GM23338 (cell line): ENCODE measurements around the gene ZNF331. TPM values are rescaled to one million over a fixed set of nuclear protein-coding genes. Genes with fewer than 3 reads are reported as not detected.

ENCODE experiments used
- ATAC-seq: fragments of 200-7000 bp; cut with Tn5 transposase; 3 replicates; pipeline ENCODE4 v1.9.1; 2020
- DNase-seq: peaks from one replicate; pipeline ENCODE4 v3.0.0-alpha.2; 2015; ENCODE audit warnings: low spot score
- H2AFZ ChIP-seq: fragments of 200-600 bp; sonication (generic); 2 replicates; pipeline ENCODE4 v1.8.0; 2016; ENCODE audit warnings: antibody characterized with exemption, mild to moderate bottlenecking, moderate library complexity
- H3F3A ChIP-seq: fragments of 200-600 bp; sonication (generic); replicated peaks from 2 replicates; pipeline ENCODE4 v1.8.0; 2017; ENCODE audit warnings: antibody characterized with exemption, mixed run types, low read depth
- H3K27ac ChIP-seq: fragments of 200-600 bp; sonication (generic); 2 replicates; pipeline ENCODE4 v1.6.1; 2016; ENCODE audit warnings: low read depth
- H3K27me3 ChIP-seq: fragments of 200-600 bp; sonication (generic); 2 replicates; pipeline ENCODE4 v1.8.0; 2016; ENCODE audit warnings: mild to moderate bottlenecking, mixed run types, moderate library complexity; ENCODE audit not compliant: insufficient read depth
- H3K36me3 ChIP-seq: fragments of 200-600 bp; sonication (generic); 2 replicates; pipeline ENCODE4 v1.8.0; 2016; ENCODE audit warnings: mild to moderate bottlenecking; ENCODE audit not compliant: insufficient read depth
- H3K4me1 ChIP-seq: fragments of 200-600 bp; sonication (generic); 2 replicates; pipeline ENCODE4 v1.8.0; 2016; ENCODE audit warnings: mild to moderate bottlenecking, moderate library complexity; ENCODE audit not compliant: insufficient read depth
- H3K4me2 ChIP-seq: fragments of 200-600 bp; sonication (generic); 2 replicates; pipeline ENCODE4 v1.7.1; 2017; ENCODE audit warnings: mixed run types
- H3K4me3 ChIP-seq: fragments of 200-600 bp; sonication (generic); 2 replicates; pipeline ENCODE4 v1.6.1; 2016; ENCODE audit warnings: mixed run types
- H3K79me2 ChIP-seq: fragments of 200-600 bp; sonication (generic); replicated peaks from 2 replicates; pipeline ENCODE4 v1.8.0; 2017; ENCODE audit warnings: mild to moderate bottlenecking; ENCODE audit not compliant: insufficient read depth
- H3K9me2 ChIP-seq: fragments of 200-600 bp; sonication (generic); 2 replicates; pipeline ENCODE4 v1.8.0; 2017; ENCODE audit not compliant: insufficient read depth
- H4K20me1 ChIP-seq: fragments of 200-600 bp; sonication (generic); replicated peaks from 2 replicates; pipeline ENCODE4 v1.8.0; 2017; ENCODE audit warnings: mild to moderate bottlenecking; ENCODE audit not compliant: insufficient read depth
- H3K27ac Mint-ChIP-seq: 2 replicates; pipeline ENCODE4 v1.8.0; 2020; ENCODE audit warnings: inconsistent platforms, mild to moderate bottlenecking, moderate library complexity, mixed read lengths
- H3K27me3 Mint-ChIP-seq: 3 replicates; pipeline ENCODE4 v1.8.0; 2022; ENCODE audit warnings: low read depth, mild to moderate bottlenecking, moderate library complexity, mixed read lengths, inconsistent platforms; ENCODE audit not compliant: insufficient read depth, poor library complexity
- H3K36me3 Mint-ChIP-seq: 3 replicates; pipeline ENCODE4 v1.8.0; 2021; ENCODE audit warnings: low read depth, mild to moderate bottlenecking, inconsistent platforms, moderate library complexity, mixed read lengths
- H3K4me1 Mint-ChIP-seq: 3 replicates; pipeline ENCODE4 v1.8.0; 2020; ENCODE audit warnings: mild to moderate bottlenecking, inconsistent platforms, mixed read lengths
- H3K4me3 Mint-ChIP-seq: 3 replicates; pipeline ENCODE4 v1.8.0; 2021; ENCODE audit warnings: moderate library complexity, mild to moderate bottlenecking, inconsistent platforms, mixed read lengths
- H3K9me3 Mint-ChIP-seq: 3 replicates; pipeline ENCODE4 v1.8.0; 2020; ENCODE audit warnings: moderate library complexity, mild to moderate bottlenecking, inconsistent platforms, mixed read lengths
- CREB1 ChIP-seq: fragments of 250-450 bp; sonication (Bioruptor Pico); IDR thresholded peaks from 2 replicates; pipeline ENCODE4 v1.5.0; 2020; ENCODE audit warnings: low read depth, mild to moderate bottlenecking, moderate library complexity
- EZH2 ChIP-seq: fragments of 200-600 bp; sonication (generic); IDR thresholded peaks from one replicate; pipeline ENCODE4 v1.8.0; 2017; ENCODE audit warnings: antibody characterized with exemption, mild to moderate bottlenecking, low read depth; ENCODE audit not compliant: unreplicated experiment
- EZH2phosphoT487 ChIP-seq: fragments of 200-600 bp; sonication (generic); IDR thresholded peaks from one replicate; pipeline ENCODE4 v1.8.1; 2018; ENCODE audit warnings: antibody characterized with exemption; ENCODE audit not compliant: unreplicated experiment
- JUNB ChIP-seq: IDR thresholded peaks from one replicate; pipeline ENCODE4 v1.6.1; 2016; ENCODE audit warnings: antibody characterized with exemption; ENCODE audit not compliant: unreplicated experiment
- NANOG ChIP-seq: IDR thresholded peaks from 2 replicates; pipeline ENCODE4 v1.6.1; 2016; ENCODE audit warnings: antibody characterized with exemption, borderline replicate concordance
- POLR2AphosphoS5 ChIP-seq: IDR thresholded peaks from 2 replicates; pipeline ENCODE4 v1.6.1; 2016; ENCODE audit warnings: antibody characterized with exemption, low read depth
- STAT1 ChIP-seq: IDR thresholded peaks from one replicate; pipeline ENCODE4 v1.6.1; 2016; ENCODE audit warnings: antibody characterized with exemption; ENCODE audit not compliant: unreplicated experiment
- ZNF114 ChIP-seq: fragments of 250-450 bp; sonication (Bioruptor Pico); IDR thresholded peaks from 2 replicates; pipeline ENCODE4 v1.5.0; 2020; ENCODE audit warnings: mild to moderate bottlenecking, moderate library complexity
- ZNF331 ChIP-seq: fragments of 250-450 bp; sonication (Bioruptor Pico); IDR thresholded peaks from 2 replicates; pipeline ENCODE4 v1.5.0; 2020; ENCODE audit warnings: low read depth, mild to moderate bottlenecking, moderate library complexity
- polyA plus RNA-seq: library from polyadenylated mRNA; unstranded; fragments of >200 nt; fragmentation: Nextera tagmentation; extraction: Ambion mirVana; gene quantifications from 2 replicates; pipeline ENCODE4 v1.2.1, GENCODE V29; 2016
- total RNA-seq: library from RNA; depleted of rRNA; stranded (reverse); fragments of >200 nt; shearing (Covaris generic); gene quantifications from 2 replicates; pipeline ENCODE4 v1.2.3, GENCODE V29; 2014
- TF ChIP-seq, protein P1 (sequence below): IDR thresholded peaks from one replicate; pipeline ENCODE4 v1.6.1; 2018; ENCODE audit warnings: antibody characterized with exemption; ENCODE audit not compliant: unreplicated experiment
- TF ChIP-seq, protein P2 (sequence below), 2 experiments: fragments of 200-600 bp in 1 of 2; sonication (generic) in 1 of 2; conservative IDR thresholded peaks; 2 replicates each; pipeline versions ENCODE4 v1.5.1 to v1.6.1; 2016 to 2017; ENCODE audit warnings: antibody characterized with exemption in 2 of 2, low read depth in 2 of 2, mild to moderate bottlenecking in 2 of 2, moderate library complexity in 1 of 2
- TF ChIP-seq, protein P3 (sequence below): IDR thresholded peaks from 2 replicates; pipeline ENCODE4 v1.6.1; 2016; ENCODE audit warnings: antibody characterized with exemption
- TF ChIP-seq, protein P4 (sequence below): fragments of 250-450 bp; sonication (Bioruptor Pico); IDR thresholded peaks from 2 replicates; pipeline ENCODE4 v1.5.0; 2020; ENCODE audit warnings: mild to moderate bottlenecking, moderate library complexity

ZNF331 gene
- total and polyA plus RNA-seq, 2 experiments from 2014 or later: 36.2 to 46.5 TPM

DNA sequence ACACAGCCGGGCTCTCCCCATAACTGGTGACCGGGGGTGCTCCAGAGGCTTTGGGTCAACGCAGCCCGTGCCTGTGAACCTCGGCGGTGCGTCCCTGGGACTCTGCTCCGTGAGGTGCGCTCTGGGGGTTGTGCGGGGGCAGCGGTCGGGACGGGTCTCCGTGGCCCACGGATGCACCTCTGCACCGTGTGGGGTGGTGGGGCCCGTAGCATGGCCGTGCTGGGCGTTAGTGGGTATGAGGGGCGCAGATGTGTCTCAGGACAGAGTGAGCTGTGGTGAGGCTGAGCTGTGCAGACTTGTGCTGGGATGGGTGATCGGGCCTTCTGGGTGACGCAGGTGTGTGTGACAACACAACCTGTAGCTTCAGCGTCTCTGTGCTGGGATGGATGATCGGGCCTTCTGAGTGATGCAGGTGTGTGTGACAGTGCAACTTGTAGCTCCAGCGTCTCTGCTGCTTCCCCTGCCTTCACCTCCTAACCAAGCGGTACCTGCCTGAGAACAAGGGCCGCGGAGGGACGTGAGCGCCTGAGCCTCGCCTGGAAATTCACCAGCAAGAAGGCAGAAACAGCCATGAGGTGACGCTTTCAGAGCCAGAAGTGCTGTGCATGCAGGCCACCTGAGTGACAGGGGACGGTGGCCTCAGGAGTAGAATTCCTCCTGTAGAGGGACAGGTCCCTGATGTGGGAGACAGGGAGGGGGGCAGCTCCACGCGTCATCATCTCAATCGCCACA is 599 bp downstream of the ZNF331 start:
- no peak overlapping the region for H2AFZ ChIP-seq
- DNase-seq: peak; percentile 11
- no peaks in the 10 kb centered on the region for H3K27me3 ChIP-seq
- Mint-ChIP-seq H3K27ac (peak overlapping the region; percentile 95; the same call in 1 of the 2 replicates), H3K4me3 (peak overlapping the region; percentile 89), H3K4me1 (no peaks in the 10 kb centered on the region; the same call in 2 of the 3 replicates), H3K9me3 (no peaks in the 10 kb centered on the region; the same call in 2 of the 3 replicates), H3K27me3 (peaks cover 15% of the 10 kb centered on the region), H3K36me3 (peaks cover 42% of the 10 kb centered on the region)
- peaks cover 8% of the 10 kb centered on the region; the same call in 1 of the 2 replicates for H4K20me1 ChIP-seq
- peak; percentile 20 for ATAC-seq
- H3F3A ChIP-seq: peaks cover 21% of the 10 kb centered on the region
- no peaks in the 10 kb centered on the region for H3K9me2 ChIP-seq
- TF ChIP-seq CREB1 (CRISPR knock-in tag) (no peak), NANOG (no peak), ZNF114 (CRISPR knock-in tag) (no peak), POLR2AphosphoS5 (no peak), JUNB (no peak), STAT1 (no peak), EZH2 (no peak), EZH2phosphoT487 (no peak), ZNF331 (CRISPR knock-in tag) (no peak)
- TF ChIP-seq, protein P1, sequence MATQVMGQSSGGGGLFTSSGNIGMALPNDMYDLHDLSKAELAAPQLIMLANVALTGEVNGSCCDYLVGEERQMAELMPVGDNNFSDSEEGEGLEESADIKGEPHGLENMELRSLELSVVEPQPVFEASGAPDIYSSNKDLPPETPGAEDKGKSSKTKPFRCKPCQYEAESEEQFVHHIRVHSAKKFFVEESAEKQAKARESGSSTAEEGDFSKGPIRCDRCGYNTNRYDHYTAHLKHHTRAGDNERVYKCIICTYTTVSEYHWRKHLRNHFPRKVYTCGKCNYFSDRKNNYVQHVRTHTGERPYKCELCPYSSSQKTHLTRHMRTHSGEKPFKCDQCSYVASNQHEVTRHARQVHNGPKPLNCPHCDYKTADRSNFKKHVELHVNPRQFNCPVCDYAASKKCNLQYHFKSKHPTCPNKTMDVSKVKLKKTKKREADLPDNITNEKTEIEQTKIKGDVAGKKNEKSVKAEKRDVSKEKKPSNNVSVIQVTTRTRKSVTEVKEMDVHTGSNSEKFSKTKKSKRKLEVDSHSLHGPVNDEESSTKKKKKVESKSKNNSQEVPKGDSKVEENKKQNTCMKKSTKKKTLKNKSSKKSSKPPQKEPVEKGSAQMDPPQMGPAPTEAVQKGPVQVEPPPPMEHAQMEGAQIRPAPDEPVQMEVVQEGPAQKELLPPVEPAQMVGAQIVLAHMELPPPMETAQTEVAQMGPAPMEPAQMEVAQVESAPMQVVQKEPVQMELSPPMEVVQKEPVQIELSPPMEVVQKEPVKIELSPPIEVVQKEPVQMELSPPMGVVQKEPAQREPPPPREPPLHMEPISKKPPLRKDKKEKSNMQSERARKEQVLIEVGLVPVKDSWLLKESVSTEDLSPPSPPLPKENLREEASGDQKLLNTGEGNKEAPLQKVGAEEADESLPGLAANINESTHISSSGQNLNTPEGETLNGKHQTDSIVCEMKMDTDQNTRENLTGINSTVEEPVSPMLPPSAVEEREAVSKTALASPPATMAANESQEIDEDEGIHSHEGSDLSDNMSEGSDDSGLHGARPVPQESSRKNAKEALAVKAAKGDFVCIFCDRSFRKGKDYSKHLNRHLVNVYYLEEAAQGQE: no peak
- TF ChIP-seq, protein P2, sequence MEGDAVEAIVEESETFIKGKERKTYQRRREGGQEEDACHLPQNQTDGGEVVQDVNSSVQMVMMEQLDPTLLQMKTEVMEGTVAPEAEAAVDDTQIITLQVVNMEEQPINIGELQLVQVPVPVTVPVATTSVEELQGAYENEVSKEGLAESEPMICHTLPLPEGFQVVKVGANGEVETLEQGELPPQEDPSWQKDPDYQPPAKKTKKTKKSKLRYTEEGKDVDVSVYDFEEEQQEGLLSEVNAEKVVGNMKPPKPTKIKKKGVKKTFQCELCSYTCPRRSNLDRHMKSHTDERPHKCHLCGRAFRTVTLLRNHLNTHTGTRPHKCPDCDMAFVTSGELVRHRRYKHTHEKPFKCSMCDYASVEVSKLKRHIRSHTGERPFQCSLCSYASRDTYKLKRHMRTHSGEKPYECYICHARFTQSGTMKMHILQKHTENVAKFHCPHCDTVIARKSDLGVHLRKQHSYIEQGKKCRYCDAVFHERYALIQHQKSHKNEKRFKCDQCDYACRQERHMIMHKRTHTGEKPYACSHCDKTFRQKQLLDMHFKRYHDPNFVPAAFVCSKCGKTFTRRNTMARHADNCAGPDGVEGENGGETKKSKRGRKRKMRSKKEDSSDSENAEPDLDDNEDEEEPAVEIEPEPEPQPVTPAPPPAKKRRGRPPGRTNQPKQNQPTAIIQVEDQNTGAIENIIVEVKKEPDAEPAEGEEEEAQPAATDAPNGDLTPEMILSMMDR (conservative IDR thresholded peaks at IDR 0.05; ENCODE audit: low read depth in 2 of 2): no peak
- TF ChIP-seq, protein P3, sequence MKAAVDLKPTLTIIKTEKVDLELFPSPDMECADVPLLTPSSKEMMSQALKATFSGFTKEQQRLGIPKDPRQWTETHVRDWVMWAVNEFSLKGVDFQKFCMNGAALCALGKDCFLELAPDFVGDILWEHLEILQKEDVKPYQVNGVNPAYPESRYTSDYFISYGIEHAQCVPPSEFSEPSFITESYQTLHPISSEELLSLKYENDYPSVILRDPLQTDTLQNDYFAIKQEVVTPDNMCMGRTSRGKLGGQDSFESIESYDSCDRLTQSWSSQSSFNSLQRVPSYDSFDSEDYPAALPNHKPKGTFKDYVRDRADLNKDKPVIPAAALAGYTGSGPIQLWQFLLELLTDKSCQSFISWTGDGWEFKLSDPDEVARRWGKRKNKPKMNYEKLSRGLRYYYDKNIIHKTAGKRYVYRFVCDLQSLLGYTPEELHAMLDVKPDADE: no peak
- TF ChIP-seq, protein P4, sequence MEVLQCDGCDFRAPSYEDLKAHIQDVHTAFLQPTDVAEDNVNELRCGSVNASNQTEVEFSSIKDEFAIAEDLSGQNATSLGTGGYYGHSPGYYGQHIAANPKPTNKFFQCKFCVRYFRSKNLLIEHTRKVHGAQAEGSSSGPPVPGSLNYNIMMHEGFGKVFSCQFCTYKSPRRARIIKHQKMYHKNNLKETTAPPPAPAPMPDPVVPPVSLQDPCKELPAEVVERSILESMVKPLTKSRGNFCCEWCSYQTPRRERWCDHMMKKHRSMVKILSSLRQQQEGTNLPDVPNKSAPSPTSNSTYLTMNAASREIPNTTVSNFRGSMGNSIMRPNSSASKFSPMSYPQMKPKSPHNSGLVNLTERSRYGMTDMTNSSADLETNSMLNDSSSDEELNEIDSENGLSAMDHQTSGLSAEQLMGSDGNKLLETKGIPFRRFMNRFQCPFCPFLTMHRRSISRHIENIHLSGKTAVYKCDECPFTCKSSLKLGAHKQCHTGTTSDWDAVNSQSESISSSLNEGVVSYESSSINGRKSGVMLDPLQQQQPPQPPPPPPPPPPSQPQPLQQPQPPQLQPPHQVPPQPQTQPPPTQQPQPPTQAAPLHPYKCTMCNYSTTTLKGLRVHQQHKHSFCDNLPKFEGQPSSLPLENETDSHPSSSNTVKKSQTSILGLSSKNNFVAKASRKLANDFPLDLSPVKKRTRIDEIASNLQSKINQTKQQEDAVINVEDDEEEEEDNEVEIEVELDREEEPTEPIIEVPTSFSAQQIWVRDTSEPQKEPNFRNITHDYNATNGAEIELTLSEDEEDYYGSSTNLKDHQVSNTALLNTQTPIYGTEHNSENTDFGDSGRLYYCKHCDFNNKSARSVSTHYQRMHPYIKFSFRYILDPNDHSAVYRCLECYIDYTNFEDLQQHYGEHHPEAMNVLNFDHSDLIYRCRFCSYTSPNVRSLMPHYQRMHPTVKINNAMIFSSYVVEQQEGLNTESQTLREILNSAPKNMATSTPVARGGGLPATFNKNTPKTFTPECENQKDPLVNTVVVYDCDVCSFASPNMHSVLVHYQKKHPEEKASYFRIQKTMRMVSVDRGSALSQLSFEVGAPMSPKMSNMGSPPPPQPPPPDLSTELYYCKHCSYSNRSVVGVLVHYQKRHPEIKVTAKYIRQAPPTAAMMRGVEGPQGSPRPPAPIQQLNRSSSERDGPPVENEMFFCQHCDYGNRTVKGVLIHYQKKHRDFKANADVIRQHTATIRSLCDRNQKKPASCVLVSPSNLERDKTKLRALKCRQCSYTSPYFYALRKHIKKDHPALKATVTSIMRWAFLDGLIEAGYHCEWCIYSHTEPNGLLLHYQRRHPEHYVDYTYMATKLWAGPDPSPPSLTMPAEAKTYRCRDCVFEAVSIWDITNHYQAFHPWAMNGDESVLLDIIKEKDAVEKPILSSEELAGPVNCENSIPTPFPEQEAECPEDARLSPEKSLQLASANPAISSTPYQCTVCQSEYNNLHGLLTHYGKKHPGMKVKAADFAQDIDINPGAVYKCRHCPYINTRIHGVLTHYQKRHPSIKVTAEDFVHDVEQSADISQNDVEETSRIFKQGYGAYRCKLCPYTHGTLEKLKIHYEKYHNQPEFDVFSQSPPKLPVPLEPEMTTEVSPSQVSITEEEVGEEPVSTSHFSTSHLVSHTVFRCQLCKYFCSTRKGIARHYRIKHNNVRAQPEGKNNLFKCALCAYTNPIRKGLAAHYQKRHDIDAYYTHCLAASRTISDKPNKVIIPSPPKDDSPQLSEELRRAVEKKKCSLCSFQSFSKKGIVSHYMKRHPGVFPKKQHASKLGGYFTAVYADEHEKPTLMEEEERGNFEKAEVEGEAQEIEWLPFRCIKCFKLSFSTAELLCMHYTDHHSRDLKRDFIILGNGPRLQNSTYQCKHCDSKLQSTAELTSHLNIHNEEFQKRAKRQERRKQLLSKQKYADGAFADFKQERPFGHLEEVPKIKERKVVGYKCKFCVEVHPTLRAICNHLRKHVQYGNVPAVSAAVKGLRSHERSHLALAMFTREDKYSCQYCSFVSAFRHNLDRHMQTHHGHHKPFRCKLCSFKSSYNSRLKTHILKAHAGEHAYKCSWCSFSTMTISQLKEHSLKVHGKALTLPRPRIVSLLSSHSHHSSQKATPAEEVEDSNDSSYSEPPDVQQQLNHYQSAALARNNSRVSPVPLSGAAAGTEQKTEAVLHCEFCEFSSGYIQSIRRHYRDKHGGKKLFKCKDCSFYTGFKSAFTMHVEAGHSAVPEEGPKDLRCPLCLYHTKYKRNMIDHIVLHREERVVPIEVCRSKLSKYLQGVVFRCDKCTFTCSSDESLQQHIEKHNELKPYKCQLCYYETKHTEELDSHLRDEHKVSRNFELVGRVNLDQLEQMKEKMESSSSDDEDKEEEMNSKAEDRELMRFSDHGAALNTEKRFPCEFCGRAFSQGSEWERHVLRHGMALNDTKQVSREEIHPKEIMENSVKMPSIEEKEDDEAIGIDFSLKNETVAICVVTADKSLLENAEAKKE (CRISPR knock-in tag): no peak
- H3K4me1 ChIP-seq: no peaks in the 10 kb centered on the region
- H3K4me2 ChIP-seq: peak overlapping the region; percentile 83
- H3K36me3 ChIP-seq: peaks cover 7% of the 10 kb centered on the region; the same call in 1 of the 2 replicates
- H3K79me2 ChIP-seq: peaks cover 4% of the 10 kb centered on the region; the same call in 1 of the 2 replicates
- no peak overlapping the region for H3K27ac ChIP-seq
- H3K4me3 ChIP-seq: peak overlapping the region; percentile 71
